ENCODE measurements around the gene CATSPER3.

Gene CATSPER3

DNA sequence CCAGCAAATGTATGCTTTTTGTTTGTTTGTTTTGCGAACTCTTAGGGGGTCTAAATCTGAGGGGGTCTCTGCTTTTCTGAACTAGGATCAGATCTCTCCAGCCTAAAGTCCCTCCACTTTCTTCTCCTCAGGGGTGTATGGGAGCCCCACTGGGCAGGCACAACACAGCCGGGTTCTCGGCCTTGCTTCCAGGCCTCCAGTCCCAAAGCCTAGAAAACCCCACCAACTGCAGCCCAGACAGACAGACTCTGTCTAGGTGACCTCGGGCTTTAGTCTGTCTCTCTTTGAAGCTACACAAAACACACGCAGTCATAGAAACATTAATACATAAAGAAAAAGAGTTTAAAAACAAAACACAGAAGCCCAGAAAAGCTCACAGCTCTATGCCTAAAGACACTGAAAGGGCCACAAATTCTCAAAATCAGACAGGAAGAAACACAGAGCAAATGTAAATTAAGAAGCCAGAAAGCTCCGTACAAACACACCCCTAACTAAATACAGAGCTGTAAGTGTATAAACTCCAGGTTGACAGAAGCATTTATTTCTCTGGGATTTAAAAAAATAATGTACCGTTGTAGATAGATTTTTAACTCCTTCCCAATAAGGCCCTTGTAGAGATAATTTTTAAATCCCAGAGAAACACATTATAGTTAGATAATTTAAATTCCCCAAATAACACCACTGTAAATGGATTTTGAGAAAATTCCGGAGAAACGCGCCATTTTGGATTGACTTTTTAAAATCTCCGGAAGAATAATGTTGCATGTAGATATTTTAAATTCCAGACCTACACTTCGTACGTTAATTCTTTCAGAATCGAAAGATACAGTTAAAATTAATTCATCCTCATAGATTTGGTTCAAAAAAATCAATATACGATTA, 64.3 kb downstream of the CATSPER3 start:
- no peak for DNase-seq

DNA sequence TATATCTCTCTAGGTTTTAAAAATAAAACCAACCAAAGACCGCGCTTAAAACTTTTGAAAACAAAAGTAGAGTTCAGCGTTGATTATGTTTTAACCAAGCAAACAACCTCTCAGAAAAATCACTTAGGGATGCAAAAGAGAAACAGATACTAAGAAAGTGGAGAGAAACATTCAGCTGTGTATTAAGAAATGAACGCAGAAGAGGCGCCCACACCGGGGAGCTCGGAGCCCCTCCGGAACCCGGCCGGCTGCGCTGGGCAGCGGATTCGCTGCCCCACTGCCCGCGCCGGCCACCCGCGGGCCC, 64.9 kb downstream of the CATSPER3 start:
- no peak for DNase-seq

DNA sequence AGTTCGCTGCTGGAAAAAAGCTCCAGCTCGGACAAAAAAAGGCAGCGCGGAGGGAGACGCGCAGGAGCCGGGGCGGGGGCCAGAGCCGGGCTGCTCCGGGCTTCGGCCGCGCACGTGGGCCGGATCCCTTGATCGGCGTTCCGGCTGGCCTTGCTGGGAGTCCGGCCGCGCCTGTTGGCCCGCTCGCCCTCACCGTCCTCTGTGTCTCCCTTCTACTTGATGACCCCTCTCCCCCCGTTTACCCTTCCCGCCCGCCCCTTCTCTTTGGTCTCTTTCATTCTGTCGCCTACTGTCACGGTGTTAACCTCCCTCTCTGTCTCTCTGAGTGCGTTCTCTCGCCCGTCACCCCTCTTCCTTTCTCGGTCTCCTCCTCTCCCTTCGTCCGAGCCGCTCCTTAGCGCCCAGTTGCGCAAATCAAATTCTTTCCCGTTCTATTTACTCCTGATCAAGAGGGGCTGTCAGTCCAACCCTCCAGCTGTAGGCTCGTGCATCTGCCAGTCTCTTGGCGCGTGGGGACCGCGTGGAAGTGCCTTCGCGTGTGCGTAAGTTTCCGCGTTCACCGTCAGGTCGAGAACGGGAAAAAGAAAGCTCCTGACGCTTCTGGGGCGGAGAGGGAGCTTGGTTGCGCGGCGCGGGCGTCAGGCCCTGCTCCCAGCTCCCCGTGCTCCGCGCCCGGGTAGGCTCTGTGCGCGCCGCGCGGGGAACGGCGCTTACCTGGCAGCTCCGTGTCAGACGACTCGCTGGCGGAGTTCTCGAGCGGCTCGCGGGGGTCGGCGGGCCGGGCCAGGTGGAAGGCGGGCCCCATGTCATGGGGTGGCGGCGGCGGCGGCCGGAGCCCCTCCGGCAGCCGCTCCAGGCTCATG, 65.5 kb downstream of the CATSPER3 start:
- DNase-seq, result no peak

DNA sequence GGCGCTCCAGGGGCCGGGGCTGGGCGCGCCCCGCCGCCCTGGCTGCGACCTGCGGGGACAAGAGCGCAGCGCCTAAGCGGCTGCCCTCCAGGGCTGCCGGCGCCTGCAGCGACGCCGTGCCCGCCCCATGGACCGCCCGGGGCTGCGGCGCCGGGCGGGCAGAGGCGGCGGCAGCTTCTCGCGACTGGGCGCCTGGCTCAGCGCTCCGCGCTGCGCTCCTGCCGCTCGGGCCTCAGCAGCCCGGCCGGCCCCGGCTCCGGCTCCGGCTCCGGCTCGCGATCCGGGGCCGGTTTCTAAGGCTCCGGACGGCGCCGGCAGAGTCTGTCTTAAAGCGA, 66.2 kb downstream of the CATSPER3 start, which contains the start of gene PITX1:
PITX1 (minus strand) TSS at position 328 of the 335 bp plus-strand sequence. CDS start 347 bp downstream, outside the sequence.
- DNase-seq, result no peak

DNA sequence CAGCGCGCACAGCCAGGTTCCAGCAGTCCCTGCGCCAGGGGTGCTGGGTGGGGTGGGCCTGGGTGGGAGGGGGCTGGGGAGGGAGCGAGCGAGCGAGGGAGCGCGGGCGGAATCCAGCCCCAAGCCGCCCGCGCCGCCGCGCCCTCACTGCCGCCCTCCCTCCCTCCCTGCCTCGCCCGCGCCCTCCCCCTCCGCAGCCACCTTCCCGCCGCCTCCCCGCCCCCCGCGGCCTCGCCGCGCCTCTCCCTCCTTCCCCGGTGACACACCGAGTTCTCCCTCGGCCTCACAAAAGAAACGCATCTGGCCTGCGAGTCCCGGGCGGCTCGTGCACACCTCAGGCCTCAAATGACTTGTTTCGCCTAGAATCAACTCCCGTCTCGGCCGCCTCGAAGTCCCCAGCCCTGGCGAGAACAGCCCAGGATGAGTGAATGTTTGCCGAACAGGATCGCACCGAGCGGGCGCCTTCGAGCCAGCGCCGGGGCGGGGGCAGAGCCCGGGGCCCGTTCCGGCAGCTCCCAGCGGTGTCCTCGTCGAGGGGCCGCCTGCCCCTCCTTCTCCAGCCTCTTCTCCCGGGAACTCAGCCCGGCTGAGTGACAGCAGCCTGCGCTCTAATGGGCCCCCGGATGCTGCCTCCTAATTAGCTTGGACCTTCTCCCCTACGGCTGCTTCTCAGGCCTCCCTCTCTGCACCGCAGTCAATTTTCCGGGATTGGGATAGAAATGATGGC, 66.7 kb downstream of the CATSPER3 start:
- DNase-seq, result no peak

DNA sequence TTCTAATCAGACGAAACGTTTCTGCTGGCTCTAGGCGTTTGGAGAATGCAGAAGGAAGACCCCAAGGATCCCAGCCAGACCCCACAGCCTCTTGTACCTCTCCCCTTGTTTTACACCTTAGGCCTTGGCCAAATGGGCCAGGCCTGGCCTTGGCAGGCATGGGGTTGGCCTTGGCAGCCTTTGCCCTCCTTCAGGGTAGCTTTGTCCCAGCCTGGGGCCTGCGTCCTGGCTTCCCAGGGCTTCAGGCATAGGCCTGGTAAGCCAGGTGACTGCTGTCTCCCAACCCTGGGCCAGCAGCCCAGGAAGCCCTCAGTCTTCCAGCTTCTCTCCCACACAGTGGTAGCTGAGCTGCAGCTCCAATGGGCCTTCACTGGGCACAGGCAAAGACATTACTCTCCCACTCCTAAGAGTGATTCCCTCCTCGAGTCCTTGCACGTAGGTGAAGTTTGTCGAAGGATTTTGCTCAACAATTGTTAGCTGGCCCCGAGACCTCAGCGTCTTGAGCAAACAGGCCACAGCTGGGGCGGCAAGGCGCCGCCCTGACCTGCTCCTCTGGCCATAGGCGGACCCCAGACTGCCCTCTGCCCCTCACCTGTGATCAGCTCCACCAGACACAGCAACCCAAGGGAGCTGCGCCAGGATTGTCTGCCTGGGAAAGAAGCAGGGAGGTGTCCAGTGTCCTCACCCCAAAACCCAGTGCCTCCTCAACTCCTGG, 67.4 kb downstream of the CATSPER3 start:
- no peak for DNase-seq

DNA sequence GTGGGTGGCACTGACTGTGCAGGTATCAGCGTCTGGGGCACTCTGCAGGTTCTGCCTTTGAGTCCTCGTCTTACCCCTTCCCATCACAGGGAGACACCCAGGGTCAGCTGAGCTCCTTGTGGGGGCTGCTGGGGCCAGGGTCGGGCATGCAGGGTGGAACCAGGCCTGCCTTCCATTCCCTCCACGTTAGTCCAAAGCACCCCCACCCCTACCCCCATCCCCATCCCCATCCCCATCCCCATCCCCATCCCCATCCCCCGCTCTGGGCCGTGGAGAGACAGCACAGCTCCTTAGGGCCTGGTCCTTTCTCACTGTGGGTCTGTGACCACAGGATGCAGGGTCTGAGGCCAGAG, 67.9 kb downstream of the CATSPER3 start:
- no peak for DNase-seq

DNA sequence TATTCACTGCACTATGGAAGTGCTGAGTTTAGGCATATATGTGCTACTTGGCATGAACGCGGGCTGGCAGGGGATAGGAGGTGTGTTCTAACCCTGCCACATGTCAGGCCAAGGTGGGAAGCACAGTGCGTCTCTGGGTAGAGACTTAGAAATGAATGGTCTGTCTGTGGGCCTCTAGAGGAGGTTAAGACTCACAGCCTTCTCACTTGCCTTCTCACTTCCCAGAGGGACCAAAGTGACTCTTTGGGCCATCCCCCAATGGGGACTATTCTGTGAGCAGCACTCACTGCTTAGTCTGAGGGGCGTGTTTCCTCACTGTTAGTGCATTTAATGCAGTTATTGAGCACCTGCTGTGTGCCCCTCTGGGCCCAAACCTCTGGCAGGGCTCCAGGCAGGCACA, 68.7 kb downstream of the CATSPER3 start:
- no peak for DNase-seq

DNA sequence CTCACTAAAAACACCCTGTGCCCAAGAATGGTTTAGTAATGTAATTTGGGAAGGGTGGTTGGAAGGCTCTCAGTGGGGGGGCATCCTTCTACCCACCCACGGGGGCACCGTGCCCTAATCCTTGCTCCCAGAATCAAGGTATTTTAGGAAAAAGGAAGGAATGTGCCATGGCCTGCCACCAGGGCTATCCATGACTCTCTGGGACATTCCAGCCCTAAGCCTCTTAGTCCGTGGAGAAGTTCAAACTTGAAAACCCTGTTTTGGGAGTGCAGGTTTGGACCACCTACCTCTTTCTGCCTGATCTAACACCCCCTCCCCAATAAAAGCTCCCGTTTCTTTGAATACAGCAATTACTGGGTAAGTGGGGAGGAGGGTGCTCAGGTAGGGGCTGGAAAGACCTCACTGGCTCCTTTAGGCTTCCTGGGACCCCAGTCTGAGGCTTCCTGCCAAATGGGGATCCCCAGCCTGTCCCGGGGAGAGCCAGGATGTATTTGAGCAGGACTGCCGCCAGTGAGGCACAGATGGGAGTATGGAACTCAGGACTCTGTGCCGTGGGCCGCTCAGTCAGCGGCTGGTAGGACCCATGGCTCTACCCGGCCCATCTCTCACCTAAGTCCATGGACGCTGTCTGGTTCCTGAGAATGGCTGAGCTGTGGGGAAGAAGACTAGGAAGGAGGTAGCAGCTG, 70.0 kb downstream of the CATSPER3 start:
- DNase-seq, result no peak

DNA sequence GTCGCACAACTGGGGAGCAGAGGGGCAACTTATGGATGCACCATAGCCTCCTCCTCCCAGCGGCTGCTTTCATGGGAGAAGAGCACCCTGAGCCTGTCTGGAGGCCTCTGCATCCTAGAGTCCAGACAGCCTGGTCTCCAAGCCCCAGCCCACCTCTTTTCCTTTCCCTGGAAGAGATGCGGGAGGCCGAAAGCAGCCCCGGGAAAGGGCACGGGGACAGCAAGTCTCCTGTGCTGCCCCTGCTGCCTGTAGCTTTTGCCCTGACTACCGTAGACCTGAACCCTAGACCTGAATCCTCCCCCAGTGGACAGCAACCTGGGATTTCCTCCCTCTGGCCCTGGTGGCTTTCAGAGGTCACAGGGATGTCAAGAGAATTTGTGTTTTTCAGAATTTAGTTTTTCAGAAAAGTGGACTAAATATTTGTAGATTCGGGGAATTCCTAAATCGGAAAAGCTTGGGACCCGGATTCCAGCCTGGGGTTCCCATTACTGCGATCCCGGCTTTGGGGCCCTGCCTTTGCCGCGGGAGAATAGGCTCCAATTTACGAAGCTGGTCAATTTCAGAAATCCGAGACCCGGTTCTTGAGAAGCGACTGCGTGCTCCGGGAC, 70.6 kb downstream of the CATSPER3 start:
- DNase-seq, result no peak

DNA sequence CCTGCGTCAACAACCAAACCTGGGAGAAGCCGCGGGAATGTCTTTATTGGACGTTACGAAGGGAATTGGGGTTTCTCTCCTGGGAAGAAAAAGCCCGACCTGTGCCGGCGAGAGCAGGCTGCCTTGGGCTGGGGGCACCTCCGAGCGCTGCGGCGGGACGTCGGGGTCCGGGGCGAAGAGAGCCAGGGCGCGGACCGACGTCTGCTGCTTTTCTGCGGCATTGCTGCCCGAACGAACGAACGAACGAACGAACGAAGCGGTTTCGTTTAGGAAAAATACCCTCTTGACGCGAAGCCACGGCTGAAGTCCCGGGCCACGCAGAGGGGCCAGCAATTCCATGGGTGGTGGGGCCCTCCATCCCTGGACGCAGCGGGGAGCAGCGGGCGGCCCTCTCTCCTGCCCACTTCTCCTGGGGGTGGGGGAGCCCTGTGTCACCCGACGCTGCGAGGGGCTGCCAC, 71.1 kb downstream of the CATSPER3 start:
- DNase-seq, result no peak

DNA sequence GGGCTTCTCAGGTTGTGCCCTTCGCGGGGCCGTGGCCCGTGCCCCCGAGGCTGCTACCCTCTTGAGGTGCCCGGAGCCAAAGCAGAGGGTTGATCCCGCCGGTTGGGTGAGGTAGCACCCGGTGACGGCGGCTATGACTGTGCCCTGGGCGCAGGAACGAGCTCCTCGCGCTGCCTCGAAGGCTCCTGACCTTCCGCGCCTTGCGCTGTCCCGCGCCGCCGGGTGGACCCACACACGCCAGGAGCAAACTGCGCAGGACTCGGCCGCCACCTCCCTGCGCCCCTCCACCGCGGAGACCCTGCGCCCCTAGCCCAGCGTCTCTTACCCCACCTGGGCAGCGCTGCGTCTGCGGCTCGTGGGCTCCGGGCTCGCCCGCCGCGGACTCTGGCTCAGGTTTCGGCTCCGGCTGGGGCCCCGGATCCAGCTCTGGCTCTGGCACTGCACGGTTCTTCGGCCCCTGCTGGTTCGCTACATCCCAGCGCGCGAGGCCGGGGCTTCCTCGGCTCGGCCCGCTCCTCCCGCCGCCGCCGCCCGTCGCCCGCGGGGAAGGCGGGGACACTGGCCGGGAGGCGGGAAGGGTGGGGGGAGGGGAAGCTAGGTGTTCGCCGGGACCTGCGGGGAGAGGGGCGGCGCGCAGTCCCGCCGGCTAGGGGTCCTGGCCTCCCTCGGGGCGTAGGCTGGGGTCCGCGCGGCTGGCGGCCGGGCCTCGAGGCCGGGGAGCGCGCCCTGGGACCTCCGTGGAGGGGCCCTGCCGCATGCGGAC, 71.7 kb downstream of the CATSPER3 start:
- no peak for DNase-seq

DNA sequence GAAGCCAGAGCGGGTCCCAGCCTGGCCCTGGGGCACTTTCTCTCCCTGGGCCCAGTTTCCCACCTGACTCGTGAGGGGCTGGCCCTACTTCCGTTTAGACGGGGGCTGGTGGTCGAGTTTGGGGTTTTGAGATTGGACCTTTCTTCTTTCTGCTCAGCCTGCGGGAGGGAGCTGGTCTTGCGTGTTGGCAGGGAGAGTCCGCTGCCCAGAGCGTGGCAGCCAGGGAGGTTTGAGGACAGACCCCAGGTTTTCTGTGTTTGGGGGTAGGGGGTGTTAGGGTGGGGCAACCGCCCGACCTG, 72.3 kb downstream of the CATSPER3 start:
- no peak for DNase-seq

DNA sequence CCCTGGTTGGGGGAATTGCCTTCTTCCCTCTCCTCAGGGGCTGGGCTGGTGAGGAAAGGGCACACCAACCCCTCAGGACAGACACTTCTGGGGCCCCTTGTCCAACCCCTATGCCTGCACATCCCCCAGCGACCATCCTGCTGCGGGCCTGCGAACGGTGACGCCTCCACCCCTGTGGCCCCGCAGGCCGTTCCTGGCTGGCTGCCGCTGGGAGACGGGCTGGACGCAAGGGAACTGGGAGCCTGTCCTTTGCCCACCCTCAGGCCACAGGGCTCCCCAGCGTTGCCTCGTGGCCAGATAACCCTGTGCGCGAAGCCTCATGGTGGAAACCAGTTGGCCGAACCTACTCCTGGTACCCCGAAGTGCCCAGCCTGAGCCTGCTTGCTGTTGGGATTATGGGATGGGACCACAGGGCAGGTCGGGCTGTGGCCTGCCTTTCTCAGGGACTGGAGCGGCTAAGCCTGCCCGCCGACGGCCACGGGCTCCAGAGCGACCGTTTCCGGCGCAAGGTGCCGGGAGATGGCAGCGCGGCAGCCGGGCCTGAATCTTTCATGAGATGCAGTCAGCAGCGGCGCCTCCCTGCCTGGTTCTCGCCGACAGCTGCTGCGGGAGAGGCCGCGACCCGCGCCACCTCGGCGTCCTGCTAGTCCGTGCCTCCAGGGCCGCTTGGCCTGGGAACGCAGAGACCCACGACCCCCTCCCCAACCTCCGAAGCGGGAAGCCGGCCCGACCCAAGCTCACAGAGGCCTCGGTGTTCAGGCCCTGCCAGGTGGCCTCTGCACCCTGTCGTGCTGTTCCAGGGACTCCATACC, 72.8 kb downstream of the CATSPER3 start:
- DNase-seq, result no peak

DNA sequence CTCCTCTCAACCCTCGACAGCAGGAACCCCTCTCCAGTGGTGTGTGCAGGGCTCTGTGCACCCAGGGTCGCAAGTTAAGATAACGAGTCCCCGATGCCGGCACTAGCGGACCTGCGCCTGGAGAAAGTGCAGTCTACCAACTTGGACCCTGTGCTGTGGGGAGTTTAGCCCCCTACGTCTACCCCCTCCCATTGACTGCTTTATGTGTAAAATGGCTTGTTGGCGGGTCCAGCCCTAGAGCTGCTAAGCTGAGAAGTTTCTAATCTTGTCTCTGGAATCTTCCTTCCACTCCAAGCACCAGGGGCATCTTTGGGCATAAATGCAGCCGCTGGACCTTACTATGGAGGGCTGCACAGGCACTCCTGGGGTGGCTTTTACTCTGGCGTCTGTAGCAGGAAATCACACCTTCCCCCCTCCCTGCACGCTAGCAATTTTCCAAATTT, 73.5 kb downstream of the CATSPER3 start:
- no peak for DNase-seq

DNA sequence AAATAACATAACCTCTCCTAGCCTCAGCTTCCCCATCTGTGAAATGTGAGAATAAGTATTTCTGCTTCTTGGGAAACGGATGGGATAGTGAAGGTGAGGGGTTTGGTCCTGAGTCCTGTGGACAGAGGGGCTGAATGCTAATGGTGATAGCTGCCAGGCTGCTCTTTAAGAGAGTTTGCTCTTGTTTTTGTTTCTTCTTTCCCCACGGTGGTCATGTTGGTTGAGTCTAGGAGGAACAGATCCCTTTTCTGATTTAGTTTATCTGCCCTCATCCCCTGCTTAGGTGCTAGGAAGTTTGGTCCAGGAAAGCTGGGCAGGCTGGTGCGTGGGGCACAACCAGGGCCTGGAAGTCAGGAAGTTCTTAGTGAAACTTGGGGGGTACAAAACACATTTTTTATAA, 74.0 kb downstream of the CATSPER3 start:
- DNase-seq, result no peak

DNA sequence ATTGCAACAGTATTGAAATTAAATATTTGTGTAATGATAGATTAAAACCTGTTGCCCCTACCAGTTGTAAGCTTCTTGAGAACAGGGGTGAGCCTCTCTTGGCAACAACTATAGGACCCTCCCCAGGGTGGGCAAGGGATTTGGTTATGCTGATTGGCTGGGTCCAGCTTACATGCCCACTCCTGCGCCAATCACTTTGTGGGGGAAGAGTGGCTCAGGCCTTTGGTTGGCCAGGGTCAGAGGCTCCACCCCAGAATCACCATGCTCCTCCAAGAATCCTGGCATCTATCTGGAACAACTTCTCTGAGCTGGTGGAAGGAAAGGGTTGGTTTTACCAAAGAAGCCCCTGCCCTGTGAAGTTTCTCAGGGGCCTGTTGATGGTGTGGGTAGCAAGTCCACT, 74.9 kb downstream of the CATSPER3 start:
- no peak for DNase-seq

DNA sequence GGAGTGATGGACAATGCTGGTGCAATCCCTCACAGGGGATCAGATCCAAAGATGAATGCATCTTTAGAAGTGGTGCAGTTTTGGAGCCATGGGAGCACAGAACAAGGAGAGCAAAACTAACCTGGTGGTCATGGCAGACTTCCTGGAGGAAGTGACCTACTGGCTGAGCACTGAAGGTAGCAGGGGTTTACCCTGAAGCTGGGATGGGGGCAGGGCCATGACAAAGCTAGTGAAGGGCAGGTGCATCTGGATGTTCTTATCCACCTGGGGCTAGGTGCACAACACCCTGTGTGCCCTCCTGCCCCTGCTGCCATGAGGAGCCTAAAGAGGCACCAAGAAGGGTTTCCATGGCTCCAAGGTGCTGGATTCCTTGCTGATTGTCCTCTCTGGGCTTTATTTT, 77.8 kb downstream of the CATSPER3 start:
- DNase-seq, result no peak

DNA sequence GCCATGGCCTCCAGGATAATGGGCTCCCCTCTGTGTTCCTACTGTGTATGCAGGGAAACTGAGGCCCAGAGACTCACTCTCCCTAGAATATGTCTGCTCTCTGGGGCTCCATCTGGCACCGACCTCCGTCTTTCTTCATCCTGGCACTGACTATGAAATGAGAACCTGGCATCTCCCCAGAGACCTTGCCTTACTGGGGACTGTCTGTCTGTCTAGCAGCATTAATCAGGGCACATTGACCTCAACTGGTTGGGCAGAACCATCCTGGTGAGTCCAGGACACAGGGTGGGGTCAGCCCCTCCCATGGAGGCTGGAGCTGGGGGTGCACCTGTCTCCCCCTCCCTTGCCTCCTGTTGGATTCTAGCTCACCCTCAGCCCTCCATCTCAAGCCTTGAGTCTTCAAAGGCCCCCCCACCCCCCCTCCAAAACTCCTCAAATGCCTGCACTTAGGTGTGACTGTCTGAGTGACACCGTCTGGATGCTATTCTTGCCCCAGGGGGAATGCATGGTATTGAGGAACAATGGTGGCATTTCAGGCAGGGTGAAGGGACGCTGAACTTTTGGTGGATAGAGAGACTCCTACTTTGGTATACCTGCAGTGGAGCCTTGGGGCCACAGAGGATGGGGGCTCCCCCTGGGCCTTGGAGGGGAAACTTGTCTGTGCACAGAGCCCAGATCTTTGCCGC, 79.1 kb downstream of the CATSPER3 start:
- no peak for DNase-seq

DNA sequence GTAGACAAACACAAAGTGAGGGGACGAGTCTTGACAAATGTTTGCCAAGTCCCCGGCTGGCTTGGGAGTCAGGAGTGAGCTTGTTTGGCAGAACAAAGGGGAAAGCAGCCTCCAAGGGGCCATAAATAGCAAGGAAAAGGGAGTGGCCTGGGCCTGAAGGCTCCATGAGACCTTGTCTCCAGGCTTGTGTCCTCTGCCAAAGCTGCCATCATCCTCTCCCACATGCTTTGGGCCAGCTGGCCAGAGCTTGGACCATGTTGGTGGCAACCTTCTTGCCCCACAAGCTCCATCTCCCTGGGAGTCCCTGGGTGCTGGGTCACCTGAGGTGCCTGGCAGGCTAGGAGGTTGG, 79.6 kb downstream of the CATSPER3 start:
- DNase-seq, result no peak

All from NCI-H2081 treated with DMSO at 0.1 percent for 48 hours (cell line).